Tibial artery (tissue), 4 donors: ENCODE data around the gene ARHGAP36.

ENCODE experiments used
- DNase-seq, 2 donors: peaks; one replicate each; pipeline ENCODE4 v3.0.0-alpha.2; 2019
- H3K27ac ChIP-seq, 2 donors: fragments of 200-600 bp; sonication (generic) in 1 of 2; 1 replicate in 1 of 2; 2 replicates in 1 of 2; pipeline ENCODE4 v1.5.1; 2018 to 2019; ENCODE audit warnings: mild to moderate bottlenecking in 1 of 2
- H3K27me3 ChIP-seq, 2 donors: fragments of 200-600 bp; sonication (generic) in 1 of 2; one replicate each; pipeline versions ENCODE4 v1.5.1 to v1.6.0; 2016 to 2019
- H3K36me3 ChIP-seq, 3 donors: fragments of 200-600 bp; sonication (generic) in 2 of 3; one replicate each; pipeline ENCODE4 v1.5.1; 2016 to 2019; ENCODE audit warnings: mild to moderate bottlenecking in 2 of 3
- H3K4me1 ChIP-seq, 4 donors: fragments of 200-600 bp; sonication (generic) in 2 of 4; 1 replicate in 3 of 4; 2 replicates in 1 of 4; pipeline ENCODE4 v1.5.1; 2016 to 2019
- H3K4me3 ChIP-seq, 2 donors: fragments of 200-600 bp; sonication (generic) in 1 of 2; 1 replicate in 1 of 2; 2 replicates in 1 of 2; pipeline ENCODE4 v1.5.1; 2018 to 2019; ENCODE audit warnings: mild to moderate bottlenecking in 2 of 2
- H3K9me3 ChIP-seq, 3 donors: fragments of 200-600 bp; sonication (generic) in 1 of 3; one replicate each; pipeline ENCODE4 v1.5.1; 2016 to 2019
- CTCF ChIP-seq, 2 experiments: fragments of 200-600 bp in 1 of 2; fragments of 450-650 bp in 1 of 2; IDR thresholded peaks; one replicate each; pipeline ENCODE4 v1.5.1; 2017 to 2019; ENCODE audit warnings: antibody characterized with exemption in 2 of 2, mild to moderate bottlenecking in 1 of 2, moderate library complexity in 1 of 2
- intact Hi-C: fragments of 100-400 bp; cut with DNase I; formaldehyde crosslinking; loops from one replicate; pipeline ENCODE4 v1.15.0; 2023; ENCODE audit warnings: low total_unique reads

The ARHGAP36 gene

GRCh38 chrX:131053076-131053475, 5.1 kb upstream of the ARHGAP36 start:
- H3K27me3 ChIP-seq: peaks cover 0 to 4% of the 10 kb centered on the region in 2 donors
- H3K4me1 ChIP-seq: no peaks in the 10 kb centered on the region
- H3K4me3 ChIP-seq: no peak overlapping the region
- no peak overlapping the region for H3K27ac ChIP-seq
- DNase-seq: no peak
- intact Hi-C loops: no loop called here
- H3K9me3 ChIP-seq: no peaks in the 10 kb centered on the region
- H3K36me3 ChIP-seq: no peaks in the 10 kb centered on the region
- TF ChIP-seq CTCF (IDR thresholded peaks at IDR 0.05): no peak

GRCh38 chrX:131054906-131055305, 3.2 kb upstream of the ARHGAP36 start:
- H3K36me3 ChIP-seq: no peaks in the 10 kb centered on the region
- H3K27ac ChIP-seq: no peak overlapping the region
- no peaks in the 10 kb centered on the region for H3K4me1 ChIP-seq
- intact Hi-C loops: no loop called here
- H3K9me3 ChIP-seq: no peaks in the 10 kb centered on the region
- no peak for TF ChIP-seq CTCF (IDR thresholded peaks at IDR 0.05)
- peaks cover 0 to 15% of the 10 kb centered on the region in 2 donors for H3K27me3 ChIP-seq
- H3K4me3 ChIP-seq: no peak overlapping the region
- DNase-seq: no peak

- intact Hi-C loops: no loop called here
- Histone ChIP-seq H3K9me3 (no peaks in the 10 kb centered on the region), H3K4me3 (no peak overlapping the region), H3K4me1 (no peaks in the 10 kb centered on the region), H3K36me3 (no peaks in the 10 kb centered on the region), H3K27ac (no peak overlapping the region), H3K27me3 (peaks cover 0 to 15% of the 10 kb centered on the region in 2 donors)
- no peak for TF ChIP-seq CTCF (IDR thresholded peaks at IDR 0.05)
- DNase-seq: no peak
Measured at GRCh38 chrX:131057706-131058105, 440 bp upstream of the ARHGAP36 start.

GRCh38 chrX:131059246-131059645, 1.1 kb downstream of the ARHGAP36 start:
- intact Hi-C loops: no loop called here
- no peak for DNase-seq
- Histone ChIP-seq H3K4me1 (no peaks in the 10 kb centered on the region), H3K36me3 (no peaks in the 10 kb centered on the region), H3K27ac (no peak overlapping the region), H3K4me3 (no peak overlapping the region), H3K9me3 (no peaks in the 10 kb centered on the region), H3K27me3 (peaks cover 0 to 15% of the 10 kb centered on the region in 2 donors)
- no peak for TF ChIP-seq CTCF (IDR thresholded peaks at IDR 0.05)

GRCh38 chrX:131060147-131060546, 2.0 kb downstream of the ARHGAP36 start:
- no peaks in the 10 kb centered on the region for H3K36me3 ChIP-seq
- peaks cover 0 to 15% of the 10 kb centered on the region in 2 donors for H3K27me3 ChIP-seq
- H3K9me3 ChIP-seq: no peaks in the 10 kb centered on the region
- no peaks in the 10 kb centered on the region for H3K4me1 ChIP-seq
- no peak for DNase-seq
- no peak overlapping the region for H3K27ac ChIP-seq
- H3K4me3 ChIP-seq: no peak overlapping the region
- intact Hi-C loops: no loop called here
- TF ChIP-seq CTCF (IDR thresholded peaks at IDR 0.05): no peak

GRCh38 chrX:131061306-131061705, 3.2 kb downstream of the ARHGAP36 start:
- H3K36me3 ChIP-seq: no peaks in the 10 kb centered on the region
- H3K9me3 ChIP-seq: no peaks in the 10 kb centered on the region
- peaks cover 0 to 15% of the 10 kb centered on the region in 2 donors for H3K27me3 ChIP-seq
- DNase-seq: no peak
- TF ChIP-seq CTCF (IDR thresholded peaks at IDR 0.05): no peak
- H3K4me3 ChIP-seq: no peak overlapping the region
- no peaks in the 10 kb centered on the region for H3K4me1 ChIP-seq
- no peak overlapping the region for H3K27ac ChIP-seq
- intact Hi-C loops: no loop called here
